ENCODE measurements around the gene LGR6. TPM values are rescaled to one million over a fixed set of nuclear protein-coding genes. Genes with fewer than 3 reads are reported as not detected.
"Not testable (repeated sequence)": the region's sequence is repeated elsewhere in the genome, so short reads cannot be mapped to it uniquely, and the experiment has no call there.

LGR6 gene
- total RNA-seq, 1 experiment from 2014 or later = 0.23 TPM

- no peak for DNase-seq (ENCODE audit: low read depth)
Measured at GRCh38 chr1:202223121-202223860, 29.7 kb downstream of the LGR6 start.

GRCh38 chr1:202224453-202224852 is 30.9 kb downstream of the LGR6 start:
- no peak for DNase-seq (ENCODE audit: low read depth)

GRCh38 chr1:202225131-202225530 is 31.5 kb downstream of the LGR6 start:
- no peak for DNase-seq (ENCODE audit: low read depth)

GRCh38 chr1:202227053-202227672 is 33.6 kb downstream of the LGR6 start:
- no peak for DNase-seq (ENCODE audit: low read depth)

GRCh38 chr1:202227997-202228401 is 34.4 kb downstream of the LGR6 start:
- no peak for DNase-seq (ENCODE audit: low read depth)

GRCh38 chr1:202228484-202229122 is 35.0 kb downstream of the LGR6 start:
- DNase-seq (ENCODE audit: low read depth) = no peak

- no peak for DNase-seq (ENCODE audit: low read depth)
Measured at GRCh38 chr1:202229376-202229775, 35.8 kb downstream of the LGR6 start.

GRCh38 chr1:202230061-202230938 is 36.7 kb downstream of the LGR6 start:
- no peak for DNase-seq (ENCODE audit: low read depth)

GRCh38 chr1:202230939-202231645 is 37.5 kb downstream of the LGR6 start:
- DNase-seq (ENCODE audit: low read depth) = no peak

GRCh38 chr1:202233171-202233570 is 39.6 kb downstream of the LGR6 start:
- DNase-seq (ENCODE audit: low read depth) = no peak

GRCh38 chr1:202233804-202234203 is 40.2 kb downstream of the LGR6 start:
- no peak for DNase-seq (ENCODE audit: low read depth)

GRCh38 chr1:202234331-202235002 is 40.9 kb downstream of the LGR6 start:
- peak; percentile 48 for DNase-seq (ENCODE audit: low read depth)

GRCh38 chr1:202235003-202235660 is 41.5 kb downstream of the LGR6 start:
- no peak for DNase-seq (ENCODE audit: low read depth)

GRCh38 chr1:202235856-202236837 is 42.5 kb downstream of the LGR6 start:
- peak; percentile 98 for DNase-seq (ENCODE audit: low read depth)

- peak; percentile 67 for DNase-seq (ENCODE audit: low read depth)
Measured at GRCh38 chr1:202237052-202237451, 43.5 kb downstream of the LGR6 start.

- no peak for DNase-seq (ENCODE audit: low read depth)
Measured at GRCh38 chr1:202238914-202239313, 45.3 kb downstream of the LGR6 start.

GRCh38 chr1:202240226-202240625 is 46.6 kb downstream of the LGR6 start:
- DNase-seq (ENCODE audit: low read depth) = not testable (repeated sequence)

GRCh38 chr1:202240956-202241355 is 47.4 kb downstream of the LGR6 start:
- no peak for DNase-seq (ENCODE audit: low read depth)

All from Daoy (cell line).